HG02588 (cell line): ENCODE data around the gene ATE1.

Experiments
- ATAC-seq: cut with Tn5 transposase; IDR thresholded peaks from one replicate; pipeline ENCODE4 v1.9.1; 2021; ENCODE audit warnings: mild to moderate bottlenecking, moderate library complexity; ENCODE audit not compliant: unreplicated experiment

ATE1 gene

DNA sequence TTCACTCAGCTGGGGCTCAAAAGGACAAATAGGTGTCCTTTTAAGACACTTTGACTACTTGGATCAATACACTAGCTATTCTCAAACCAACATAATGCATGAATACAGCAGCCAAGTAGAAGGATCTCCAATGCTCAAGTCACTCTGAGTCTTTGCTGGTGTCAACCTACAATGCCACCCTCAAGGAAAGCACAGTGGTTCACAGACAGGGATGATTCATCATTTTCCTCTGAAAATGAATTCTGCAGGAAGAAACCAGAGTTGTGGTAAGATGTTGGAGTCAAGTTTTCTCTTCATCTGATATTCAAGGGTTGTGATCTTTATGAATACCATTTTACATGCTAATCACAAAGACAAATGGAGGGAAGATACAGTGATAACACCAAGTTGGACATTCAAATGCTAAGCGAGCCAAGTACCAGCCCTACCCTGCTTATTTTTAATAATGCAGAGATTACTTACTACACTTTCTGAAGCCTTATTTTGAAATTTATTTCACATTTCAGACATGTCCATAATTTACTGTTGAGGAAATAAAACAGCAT, 186.5 kb downstream of the ATE1 start:
- no peak for ATAC-seq

DNA sequence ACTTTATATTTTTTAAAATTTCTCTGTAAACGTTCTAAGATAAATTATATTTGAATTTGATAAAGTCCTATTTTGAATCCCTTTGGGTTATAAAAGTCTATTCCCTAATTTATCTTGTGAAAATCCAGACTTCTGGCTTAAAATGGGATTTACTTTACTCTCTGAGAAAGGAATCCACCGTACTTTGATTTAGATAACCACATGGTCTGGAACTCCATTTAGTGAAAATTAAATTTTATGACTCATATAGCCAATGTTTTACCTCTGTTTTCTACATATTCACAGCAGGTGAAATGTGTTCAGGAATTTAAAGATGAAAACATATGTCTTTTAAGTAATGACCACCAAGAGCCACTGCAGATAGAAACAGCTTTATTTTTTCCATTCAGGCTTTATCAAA, 187.8 kb downstream of the ATE1 start:
- no peak for ATAC-seq

DNA sequence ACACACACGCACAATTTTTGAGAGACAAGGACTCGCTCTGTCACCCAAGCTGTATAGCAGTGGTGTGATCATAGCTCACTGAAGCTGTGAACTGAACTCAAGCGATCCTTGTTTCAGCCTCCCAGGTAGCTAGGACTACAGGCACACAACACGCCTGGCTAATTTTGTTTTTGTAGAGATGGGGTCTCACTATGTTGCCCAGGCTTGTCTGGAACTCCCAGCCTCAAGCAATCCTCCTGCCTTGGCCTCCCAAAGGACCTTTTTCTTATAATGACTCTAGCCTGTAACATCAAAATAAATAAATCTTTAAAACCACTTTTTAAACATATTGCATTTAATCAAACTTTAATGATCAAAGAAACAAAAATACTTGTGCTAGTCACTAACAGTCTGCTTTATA, 188.7 kb downstream of the ATE1 start:
- no peak for ATAC-seq

DNA sequence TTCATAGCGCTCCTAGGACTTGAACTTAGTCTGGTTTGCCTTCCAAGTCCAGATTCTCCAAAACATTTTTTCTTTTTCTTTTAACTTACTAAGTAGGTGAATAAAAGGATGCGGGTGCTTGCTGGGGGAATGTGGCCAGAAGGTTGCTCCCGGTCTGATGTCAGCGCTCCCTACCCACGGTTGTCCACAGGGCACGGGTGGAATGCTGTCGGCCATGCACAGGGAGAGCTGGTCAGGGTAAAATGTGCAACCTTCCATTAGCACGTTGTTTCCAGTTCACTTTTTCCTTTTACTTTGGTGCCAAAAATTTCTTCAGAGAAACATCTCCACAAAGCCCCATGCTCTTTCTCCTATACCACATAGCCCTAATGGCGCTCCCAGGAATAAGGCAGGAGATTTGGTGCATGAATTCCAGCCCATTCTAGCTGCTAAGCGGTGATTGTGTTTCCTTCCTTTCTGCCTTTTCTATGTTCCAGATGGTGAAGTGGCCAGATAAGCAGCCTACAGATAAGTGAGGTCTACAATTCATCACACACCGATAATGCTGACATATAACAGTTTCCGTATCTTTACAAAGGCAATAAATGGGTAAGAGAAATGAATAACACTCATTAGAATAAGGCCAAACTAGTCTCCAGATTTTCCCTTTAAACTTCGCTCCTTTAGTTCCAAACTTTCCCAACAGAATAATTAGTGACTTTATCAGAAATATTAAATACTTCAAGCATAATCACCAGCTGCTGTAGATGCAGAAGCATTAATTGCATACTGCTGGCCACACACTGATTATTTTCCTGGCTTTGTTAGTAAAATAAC, 191.3 kb downstream of the ATE1 start:
- no peak for ATAC-seq

DNA sequence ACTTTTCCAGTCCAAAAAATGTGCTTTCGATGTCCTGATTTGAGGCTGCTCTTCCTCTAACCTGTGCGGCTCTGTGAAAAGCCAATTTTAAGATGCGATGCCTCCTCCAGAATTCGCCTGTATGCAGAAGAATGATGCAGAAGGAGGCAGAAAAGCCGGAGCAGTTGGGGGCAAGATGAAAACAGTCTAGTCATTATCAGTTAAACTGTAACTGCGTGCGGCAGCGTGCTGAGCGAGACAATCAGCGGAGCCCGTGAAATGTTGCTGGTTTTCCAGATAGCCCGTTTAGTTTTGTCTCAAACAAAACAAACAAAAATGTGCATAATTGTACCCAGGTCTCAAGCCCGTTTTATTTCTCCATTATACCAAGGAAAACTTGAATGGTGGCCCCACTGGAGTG, 192.6 kb downstream of the ATE1 start:
- ATAC-seq = no peak

DNA sequence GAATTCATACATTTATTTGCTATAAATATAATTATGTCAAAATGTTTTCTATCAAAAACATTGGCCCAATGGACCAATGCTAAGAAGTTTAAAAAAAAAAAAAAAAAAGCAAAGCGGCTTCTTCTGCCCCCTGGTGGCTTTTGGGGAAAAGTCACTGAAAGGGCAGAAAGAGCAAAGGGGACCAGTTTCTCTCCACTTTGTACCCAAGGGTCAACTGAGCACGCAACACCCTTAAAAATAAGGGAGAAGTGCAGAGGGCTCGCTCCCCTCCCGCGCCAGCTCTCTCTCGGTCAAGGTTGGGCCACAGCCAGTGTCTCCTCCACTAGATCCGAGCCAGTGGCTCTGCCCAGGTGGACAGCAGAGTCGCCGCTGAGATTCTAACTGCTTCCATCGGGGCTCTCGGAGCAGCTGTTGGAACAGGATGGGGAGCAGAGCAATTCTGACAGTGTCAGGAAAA, 193.2 kb downstream of the ATE1 start:
- ATAC-seq = no peak

DNA sequence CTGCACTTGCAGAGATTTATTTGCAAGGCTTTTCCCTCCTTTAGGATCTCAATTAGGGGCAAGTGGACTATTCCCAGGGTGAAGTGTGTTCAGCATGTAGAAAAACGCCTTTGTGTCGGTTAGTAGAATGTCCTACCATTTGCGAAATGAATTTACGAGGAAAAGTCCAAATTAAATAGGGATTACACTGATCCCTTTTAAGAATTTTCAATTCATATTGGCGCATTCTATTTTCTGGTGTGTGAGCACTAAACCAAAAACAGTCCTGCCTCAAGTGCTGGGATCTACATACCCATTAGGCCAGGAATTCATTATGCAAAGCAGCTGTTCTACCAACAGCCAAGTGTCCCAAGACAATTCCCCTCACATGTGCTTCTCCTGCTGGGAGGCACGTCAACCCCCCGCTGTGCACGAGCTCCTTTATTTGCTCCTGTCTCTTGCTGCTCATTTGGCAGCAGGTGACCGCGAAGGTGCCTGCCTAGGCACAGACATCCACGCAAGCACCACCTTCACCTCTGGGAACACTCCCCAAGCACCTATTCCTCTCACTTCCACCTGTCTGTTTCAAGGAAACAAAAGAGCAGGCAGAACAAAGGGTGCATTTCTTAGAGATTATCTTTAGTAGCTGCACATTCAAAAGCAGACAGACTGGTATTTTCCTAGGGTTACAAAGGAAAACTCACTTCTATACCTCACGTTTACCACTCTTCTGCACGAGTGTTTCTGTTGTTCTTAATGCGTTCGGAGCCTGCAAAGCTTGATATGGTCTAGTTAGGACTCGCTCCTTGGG, 195.0 kb downstream of the ATE1 start:
- ATAC-seq = no peak

DNA sequence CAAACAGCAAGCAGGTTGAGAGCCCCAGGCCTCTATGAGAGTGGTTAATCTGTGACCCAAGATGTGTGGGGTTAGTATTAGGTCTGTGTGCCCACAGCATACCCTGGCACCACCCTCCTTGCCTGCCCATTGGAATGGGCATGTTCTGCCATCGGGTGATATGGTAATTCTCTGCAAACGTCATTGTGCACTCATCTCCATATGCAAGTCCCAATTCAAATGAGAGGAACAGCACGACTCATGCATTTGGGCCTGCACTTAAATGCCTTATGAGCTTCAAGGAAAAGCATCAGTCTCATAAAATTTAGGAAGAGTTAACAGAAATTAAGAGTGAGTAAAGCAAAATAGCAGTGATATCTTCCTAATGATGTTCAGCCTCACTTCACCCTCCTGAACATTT, 195.7 kb downstream of the ATE1 start:
- ATAC-seq = no peak

DNA sequence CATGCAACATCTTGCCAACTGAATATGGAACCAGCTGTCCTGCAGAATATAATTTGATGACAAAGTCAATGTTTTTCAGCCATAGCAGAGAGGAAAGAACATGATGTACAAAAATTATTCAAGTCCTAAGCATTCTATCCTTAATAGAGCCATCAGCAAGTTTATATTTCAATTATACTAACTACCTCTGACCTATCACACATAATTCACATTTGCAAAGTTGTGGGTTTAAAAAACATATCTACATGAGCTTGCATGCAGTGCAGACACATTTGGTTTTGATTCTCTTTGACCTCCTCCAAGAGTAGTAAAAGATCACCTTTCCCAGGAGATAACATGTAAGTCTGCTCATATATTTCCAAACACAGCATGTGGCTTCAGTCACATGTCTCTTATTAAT, 203.5 kb downstream of the ATE1 start:
- ATAC-seq = no peak

DNA sequence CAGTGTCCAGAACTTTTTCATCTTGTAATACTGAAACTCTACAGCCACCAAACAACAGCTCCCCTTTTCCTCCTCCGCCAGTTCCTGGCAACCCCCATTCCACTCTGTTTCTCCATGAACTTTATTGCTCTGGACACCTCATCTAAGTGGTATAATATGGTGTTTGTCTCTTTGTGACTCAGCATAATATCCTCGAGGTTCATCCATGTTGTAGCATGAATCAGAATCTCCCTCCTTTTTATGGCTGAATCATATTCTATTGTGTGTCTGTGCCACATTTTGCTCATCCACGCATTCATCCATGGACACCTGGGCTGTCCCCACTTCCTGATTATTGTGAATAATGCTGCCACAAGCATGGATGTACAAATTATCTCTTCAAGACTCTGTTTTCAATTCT, 205.2 kb downstream of the ATE1 start:
- ATAC-seq = no peak

DNA sequence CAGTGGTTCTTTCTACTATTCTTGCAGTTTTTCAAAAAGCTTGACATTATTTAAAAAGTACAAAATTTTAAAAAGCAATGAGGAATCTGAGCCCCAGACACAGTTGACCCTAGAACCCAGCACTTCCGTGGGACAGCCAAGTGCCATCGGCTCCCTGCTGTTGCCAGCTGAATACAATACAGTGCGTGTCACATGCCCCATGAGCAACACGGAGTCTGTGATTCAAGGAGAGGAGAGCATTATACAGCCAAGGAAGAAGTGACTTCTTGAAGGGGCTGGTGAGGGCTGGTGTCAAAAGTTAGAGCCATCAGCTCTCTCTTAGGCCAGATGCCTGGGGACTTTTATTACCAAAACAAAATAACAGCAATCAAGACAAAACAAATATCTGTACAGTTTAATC, 206.6 kb downstream of the ATE1 start:
- ATAC-seq = no peak

DNA sequence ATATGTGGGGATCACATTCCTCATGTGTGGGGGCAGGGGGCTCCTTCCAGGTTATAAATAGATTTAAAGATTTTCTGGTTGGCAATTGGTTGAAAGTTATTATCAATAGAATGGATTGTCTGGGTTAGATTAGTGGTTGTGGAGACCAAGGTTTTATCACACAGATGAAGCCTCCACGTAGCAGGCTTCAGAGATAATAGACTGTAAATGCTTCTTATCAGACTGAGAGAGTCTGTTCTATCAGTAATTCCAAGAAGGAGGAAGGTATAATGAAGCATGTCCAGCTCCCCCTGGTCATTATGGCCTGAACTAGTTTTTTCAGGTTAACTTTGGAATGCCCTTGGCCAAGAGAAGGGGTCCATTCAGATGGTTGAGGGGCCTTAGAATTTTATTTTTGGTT, 211.9 kb downstream of the ATE1 start:
- ATAC-seq = no peak

DNA sequence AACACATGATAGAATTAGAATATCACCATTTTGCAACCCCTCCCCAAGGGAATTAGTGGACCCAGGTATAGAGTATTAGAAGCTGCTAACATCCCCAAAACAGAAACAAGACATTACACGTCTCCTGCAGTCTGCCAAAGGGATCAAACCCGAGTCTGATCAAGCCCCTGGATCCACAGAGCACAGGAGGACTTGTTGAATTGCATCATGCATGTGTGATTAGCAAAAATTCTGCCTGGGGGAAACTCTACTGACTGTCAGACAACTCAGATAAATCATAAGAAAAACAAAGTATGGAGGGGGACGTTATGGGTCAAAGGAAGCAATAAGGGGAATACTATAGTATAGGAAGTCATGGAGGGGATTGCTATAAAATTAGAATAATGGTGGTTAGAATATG, 212.8 kb downstream of the ATE1 start:
- ATAC-seq = no peak

DNA sequence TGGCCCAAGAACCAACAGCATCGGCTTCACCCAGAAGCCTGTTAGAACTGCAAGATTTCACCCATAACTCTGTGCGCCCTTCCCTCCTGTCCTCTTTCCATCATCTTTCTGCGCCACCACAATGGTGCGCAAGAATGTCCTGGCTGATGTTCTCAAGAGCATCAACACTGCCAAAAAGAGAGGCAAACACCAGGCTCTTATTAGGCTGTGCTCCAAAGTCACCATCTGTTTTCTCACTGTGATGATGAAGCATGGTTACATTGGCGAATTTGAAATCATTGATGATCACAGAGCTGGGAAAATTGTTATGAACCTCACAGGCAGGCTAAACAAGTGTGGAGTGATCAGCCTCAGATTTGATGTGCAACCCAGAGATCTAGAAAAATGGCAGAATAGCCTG, 214.3 kb downstream of the ATE1 start:
- no peak for ATAC-seq

DNA sequence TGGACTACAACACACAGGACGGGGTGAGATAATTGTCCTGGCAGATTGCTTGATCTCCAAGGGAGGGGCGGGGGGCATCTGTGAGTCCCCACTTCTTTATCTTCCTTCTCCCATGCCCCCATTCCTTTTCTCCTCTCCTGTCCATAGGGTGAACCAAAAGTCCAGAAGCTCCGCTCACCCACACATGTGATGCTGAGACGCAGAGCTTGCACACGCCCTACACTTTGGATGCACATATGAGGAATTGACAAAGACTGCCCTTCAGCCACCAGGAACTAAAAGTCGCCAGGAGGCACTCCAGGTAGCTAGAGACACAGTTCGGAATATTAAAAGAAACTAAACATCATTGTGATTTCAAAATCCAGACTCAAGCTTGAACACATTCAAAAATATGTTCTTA, 216.9 kb downstream of the ATE1 start:
- no peak for ATAC-seq

DNA sequence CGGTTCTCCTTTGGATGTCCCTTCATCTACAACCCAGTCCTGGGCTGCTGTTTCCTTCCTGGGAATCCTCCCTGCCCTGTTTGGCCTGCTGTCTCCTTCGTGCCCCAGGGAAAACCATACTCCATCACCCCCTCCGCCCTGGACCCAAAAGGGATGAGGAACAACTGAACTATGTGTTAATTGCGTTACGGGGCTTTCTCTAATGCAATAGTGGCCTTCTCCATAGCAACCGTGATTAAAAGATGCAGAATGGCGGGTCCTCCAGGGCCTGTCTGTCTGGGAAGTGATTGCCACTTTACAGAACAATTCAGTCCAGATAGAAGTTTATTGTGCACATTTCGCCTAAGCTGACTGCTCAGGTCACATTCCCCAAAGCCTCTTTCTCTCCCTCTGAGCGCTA, 217.6 kb downstream of the ATE1 start:
- ATAC-seq = no peak

DNA sequence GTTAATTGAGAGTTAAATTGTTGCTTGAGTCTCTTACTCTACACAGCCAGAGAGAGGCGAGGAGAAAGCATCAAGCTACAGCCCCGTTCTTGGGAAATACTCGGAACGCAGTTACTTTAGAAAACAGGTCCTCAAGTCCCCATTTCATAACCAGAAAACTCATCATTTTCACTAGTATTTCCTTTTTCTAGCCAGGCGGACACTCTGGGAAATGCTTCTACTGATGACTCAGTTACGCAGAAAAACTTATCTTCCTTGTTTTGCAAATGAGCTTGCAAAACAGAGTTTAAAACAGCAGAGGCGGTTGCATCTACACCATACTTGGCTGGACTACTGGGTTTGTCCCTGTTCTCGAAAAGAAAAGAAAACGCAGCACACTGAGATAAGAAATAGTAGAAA, 218.2 kb downstream of the ATE1 start:
- no peak for ATAC-seq

DNA sequence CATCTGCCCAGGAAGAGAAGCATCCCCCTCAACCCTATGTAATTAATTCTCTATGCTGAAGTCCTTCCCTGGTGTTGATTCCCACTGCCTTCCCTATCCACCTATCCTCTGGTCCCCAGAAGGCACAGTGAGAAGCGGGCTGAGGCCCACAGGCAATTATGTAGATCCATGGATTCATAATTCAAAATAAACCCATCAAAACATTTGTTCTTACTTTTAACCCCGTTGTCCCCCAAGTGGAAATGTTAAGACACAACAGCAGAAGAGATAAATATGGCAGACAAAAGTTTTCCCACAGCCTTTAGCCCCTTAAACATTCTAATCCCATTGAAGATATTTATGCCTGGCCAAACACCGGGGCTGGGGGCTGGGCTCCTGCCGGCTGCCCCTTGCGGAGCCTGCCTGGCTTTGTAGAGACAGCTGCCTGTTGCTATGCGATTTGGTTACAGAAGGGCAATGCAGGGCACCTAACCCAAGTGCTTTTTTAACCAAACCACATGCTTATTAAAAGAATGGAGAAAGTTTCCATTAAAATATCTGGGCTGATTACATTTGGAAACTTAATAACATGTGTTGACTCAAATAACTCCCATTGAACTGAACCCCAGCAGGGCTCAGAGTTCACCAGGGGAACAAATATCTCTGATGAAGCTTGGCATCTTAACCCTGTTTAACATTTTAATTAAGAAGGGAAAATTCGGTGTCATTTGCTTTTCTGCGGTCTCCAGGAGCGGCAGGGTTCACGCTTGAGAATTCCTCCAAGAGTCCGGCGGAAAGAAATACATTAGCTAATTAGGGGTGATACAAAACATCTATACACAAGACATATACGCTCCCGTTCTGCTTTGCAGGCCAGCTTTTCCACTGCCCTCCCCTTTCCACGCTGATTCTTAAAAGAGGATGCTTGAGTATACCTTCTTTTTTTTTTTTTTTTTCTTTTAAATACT, 218.8 kb downstream of the ATE1 start:
- ATAC-seq = no peak

DNA sequence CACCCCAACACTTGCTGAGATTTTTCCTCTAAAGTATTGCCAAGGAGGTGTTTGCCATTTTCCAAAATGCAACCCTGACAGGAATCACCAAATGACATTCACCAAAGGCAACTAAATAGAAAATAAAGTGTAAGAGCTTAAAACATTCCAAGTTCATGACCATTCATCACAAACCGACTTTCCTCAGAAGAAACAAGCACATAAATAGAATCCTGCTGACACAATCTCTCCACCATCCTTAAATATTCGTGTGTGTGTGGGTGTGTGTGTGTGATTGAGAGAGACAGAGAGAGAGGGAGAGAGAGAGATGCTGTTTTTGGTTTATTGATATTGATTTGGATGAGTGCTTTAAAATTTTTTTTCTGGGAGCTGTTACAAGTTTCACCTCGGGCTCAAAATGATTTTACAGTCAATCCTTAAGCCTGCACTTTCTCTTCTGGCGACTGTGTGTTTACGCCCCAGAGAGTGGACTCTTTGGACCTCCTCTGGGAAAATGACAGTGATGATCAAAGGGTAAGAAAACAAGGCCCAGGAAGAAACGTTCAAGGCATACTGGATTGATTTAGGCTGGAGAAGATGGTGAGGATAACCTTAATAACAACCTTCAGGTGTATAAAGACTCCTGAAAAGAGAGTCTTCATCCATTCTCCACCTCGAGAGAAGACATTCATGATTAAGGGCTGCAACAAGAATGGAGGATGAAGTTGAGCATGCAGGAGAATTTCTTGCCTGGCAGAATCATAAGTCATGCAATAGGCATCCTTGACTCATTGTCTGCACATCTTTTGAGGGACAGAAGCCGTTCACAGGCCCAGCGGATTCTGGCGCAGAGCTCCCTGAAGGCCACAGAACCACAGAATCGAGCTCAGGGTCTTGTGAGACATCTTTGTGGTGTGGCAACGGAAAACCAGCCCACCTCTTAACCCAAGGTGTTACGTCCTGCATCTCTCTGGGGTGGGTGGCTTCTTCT, 225.2 kb downstream of the ATE1 start:
- no peak for ATAC-seq

DNA sequence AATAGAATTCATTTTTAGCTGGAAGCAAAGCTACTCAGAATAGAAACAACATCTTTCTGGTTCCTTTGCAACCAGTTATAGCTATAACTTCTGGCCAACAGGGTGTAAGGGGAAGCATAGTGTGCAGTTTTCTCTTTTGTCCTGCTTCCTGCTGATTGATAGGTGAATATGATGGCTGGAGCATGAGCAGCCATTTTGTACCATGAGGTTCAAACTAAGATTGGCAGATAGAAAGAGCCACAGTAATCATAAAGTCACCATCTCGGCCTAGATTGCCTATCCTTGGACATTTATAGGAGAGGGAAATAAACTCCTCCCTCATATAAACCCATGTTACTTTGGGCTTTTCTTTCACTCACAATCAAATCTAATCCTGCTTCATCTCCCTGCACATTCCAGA, 227.4 kb downstream of the ATE1 start:
- no peak for ATAC-seq
